ENCODE results near the gene SPOCK3.
"Not testable (repeated sequence)": the region's sequence is repeated elsewhere in the genome, so short reads cannot be mapped to it uniquely, and the experiment has no call there.

SPOCK3 gene

DNA sequence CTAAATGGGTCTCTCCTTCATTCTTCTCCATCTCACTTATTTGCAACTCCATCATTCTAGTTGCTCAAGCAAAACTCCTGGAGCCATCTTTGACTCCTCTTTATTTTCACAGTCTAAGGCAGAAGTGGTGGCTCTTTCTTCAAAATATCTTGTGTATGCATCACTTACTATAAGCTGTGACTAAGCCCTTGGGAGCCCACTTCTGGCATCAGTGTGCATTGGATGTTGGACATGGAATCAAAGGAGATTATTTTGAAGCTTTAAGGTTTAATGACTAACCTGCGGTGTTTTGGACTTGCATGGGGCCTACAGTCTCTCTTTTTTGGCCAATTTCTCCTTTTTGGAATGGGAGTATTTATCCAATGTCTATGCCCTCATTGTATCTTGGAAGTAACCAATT is 276.8 kb downstream of the SPOCK3 start:
- no peak for DNase-seq (ENCODE audit: low spot score)

DNA sequence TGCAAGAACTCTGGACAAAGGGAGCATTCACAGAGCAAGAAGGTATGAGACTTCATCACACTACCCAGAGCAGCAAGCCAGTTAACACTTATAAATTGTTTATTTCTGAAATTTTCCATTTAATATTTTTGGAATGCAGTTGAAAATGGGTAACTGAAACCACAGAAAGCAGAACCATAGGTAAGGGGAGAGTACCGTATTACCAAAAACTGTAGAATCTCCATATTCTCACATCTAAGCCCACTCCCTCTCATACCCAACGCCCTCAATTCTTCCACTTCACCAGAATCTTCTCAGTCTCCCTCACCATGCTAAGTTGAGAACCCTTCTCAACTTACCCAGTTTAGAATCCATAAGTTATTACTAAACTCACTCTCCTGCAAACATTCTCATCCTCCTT is 277.8 kb downstream of the SPOCK3 start:
- DNase-seq (ENCODE audit: low spot score): no peak

DNA sequence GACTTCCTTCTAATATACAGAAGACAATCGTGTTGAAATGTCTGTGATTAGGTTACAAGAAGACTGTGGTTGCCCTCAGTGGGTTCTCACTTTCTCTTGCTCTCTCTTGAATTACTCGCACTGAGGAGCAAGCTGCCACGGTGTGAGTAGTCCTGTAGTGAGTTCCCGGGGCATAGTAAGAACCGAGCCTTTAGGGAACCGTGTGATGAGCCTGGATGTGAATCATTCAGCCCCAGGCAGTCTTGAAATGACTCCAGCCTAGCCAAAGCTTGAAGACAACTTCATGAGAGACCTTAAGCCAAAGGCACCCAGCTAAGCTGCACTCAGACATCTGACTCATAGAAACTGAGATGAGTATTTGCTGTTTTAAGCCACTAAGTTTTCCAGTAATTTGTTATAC is 292.7 kb downstream of the SPOCK3 start:
- DNase-seq (ENCODE audit: low spot score): no peak

DNA sequence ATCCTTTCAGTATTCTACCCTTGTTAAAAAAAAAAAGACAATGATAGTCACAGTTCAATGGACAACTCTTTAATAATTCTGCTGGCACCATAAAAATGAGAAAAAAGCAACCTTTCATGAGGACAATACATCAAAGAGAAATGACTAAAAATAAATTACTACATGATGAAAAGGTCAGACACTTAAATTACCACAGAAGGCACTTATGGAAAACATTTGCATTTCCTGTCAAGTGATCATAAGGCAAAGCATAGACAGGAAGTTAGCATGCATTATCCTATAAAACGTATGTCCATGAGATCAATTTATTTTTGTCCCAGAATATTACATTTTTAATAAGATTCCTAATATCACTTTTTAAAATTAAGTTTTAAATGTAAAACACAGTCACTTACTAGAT is 303.8 kb downstream of the SPOCK3 start:
- no peak for DNase-seq (ENCODE audit: low spot score)

DNA sequence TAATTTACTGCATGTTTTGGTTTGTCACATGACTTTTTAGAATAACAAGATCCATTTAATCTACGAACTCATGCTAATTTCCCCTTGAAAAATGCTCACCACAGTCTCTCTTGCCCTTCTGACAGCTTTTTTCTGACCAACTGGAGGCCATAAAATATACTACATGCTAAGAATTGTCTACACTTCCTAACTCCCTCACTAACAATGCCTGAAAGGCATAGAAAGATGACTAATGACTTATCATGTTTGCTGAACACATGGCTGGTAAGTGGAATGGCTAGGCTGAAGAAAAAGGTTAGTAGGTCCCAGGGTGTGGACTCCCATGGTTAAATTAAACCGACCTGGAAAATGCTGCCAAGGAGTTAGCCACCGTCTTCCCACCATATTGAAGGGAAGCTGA is 309.9 kb downstream of the SPOCK3 start:
- no peak for DNase-seq (ENCODE audit: low spot score)

DNA sequence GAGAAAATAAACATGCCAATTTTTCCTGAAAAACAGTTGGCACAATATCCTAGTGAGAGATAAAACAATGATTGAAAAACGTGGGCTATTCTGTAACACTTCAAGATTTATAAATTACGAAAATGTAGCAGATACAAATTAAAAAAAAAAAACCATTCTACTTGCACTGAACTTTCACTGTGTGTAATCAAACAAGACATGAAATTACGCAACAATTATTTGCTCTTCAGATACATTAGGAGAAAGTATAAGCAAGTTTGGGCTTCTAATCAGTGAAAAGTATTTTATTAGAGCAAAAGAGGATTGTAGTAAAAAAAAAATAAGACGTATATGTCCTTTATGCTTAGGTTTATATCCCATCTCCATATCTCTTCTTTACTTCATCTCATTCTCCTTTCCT is 320.4 kb downstream of the SPOCK3 start:
- no peak for DNase-seq (ENCODE audit: low spot score)

DNA sequence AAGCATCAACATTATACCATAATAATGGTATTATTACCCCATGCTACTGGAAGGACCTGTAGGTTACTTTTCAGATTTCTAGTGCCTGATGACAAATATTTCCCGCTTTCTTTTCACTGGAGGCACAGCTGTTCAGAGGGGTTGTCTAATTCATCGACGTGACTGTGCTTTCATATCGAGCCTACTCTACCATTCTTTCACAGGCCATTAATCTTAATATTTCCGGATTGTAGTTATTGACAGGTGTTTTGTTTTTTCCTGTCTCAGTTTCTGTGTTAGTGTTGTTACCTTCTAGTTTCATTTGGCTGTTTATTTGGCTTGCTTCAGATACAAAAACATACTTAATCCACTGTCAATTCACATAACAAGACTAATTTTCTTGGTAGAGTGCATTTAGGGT is 330.9 kb downstream of the SPOCK3 start:
- DNase-seq (ENCODE audit: low spot score): no peak

DNA sequence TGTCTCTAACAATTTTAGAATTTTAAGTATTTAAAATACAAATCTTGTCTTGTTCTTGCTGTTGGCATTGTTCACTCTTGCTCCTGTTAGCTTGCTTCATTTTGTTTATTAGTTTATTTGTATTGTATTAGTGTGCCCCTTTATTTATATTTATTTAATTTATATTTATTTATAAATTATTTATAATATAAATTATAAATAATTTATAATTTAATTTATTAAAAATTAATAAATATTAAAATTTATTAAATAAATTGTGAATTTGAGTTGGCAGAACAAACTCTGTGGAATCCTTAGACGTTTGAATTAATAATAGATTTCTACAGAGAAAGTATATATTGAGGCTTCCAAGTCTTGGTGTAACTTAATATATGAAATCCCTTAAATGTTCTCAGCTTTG is 331.4 kb downstream of the SPOCK3 start:
- DNase-seq (ENCODE audit: low spot score): no peak

DNA sequence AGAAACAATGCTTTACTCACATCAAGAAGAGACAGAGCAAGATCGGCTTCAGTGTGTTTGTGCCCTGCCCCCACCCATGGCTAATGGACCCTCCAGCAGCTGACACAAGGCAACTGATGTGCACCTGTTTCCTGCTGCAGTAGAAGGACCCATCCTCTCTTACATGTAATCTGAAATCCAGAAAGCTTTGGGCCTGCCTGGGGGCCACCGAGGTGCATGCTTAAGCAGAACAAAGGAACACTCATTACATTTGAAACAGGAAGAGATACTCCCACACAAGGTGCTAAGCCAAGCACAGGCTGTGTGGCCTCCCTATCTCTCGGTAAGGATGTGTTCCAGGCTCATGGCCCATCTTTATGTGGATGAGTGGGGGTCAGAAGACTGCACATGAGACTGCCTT is 338.0 kb downstream of the SPOCK3 start:
- no peak for DNase-seq (ENCODE audit: low spot score)

DNA sequence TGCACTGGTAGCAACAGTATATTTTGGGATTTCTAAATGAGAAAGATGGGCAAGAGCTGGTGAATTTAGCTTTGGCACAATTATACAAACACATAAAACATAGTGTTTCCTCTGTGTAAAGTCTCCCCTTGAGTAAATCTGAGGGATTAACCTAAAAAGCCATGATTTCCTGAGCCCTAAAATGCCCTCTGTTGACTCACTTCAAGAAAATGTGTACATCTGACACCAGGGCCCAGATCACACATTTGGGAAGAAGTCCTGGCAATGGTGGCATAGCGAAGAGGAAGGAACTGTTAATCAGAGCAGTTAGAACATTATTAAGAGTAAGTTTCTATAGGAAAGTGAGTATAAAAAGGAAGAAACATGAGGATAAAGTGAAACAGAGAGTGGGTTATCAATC is 338.5 kb downstream of the SPOCK3 start:
- no peak for DNase-seq (ENCODE audit: low spot score)

DNA sequence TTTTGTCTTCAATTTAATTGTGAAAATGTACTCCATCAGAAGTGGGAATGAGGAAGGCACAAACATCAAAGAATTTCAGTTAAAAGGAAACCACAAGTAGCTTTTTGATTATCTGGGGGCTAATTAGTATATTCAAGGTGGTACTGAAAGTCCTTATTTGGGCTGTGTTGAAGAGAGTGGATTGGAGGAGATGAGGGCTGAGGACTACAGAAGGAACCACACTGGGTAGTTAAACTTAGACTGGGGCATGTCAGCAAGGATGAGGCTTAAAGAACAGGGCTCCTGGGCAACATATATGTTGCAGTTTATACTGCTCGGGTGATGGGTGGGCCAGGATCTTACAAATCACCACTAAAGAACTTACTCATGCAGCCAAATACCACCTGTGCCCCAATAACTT is 346.8 kb downstream of the SPOCK3 start:
- no peak for DNase-seq (ENCODE audit: low spot score)

DNA sequence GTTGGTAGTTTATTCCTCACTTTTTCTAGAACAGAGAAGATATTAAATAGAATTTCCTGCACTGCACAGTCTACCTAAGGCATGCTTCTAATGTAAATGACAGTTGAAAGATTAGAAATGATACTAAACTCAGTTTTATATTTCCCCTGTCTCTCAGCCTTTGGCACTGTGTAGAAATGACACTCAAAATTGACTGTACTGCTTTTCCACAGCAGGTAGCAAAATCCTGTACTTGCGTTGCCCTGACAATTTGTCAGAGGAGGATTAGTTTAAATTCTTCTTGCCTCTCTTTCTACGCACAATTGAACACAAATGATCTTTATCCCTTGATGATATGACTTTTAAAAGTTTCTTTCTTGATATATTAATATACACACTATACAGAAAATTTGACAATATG is 347.6 kb downstream of the SPOCK3 start:
- DNase-seq (ENCODE audit: low spot score): no peak

DNA sequence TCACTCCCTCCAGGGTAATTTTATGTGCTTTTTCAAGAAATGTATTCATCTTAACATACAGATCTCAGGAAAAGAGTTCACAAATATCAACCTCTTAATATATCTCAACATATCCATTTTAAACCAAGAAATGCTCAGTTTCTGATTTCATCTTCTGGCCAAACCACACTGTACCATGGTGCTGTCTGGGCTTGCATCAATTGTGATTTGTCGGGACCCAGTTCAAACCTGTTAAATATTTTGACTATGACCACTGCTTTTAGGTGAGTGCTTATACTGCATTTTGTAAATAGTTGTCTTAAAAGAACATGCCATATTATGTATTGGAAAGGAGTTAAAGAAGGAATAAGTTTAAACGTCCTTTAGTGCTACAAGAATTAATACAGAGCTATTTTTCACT is 352.1 kb downstream of the SPOCK3 start:
- no peak for DNase-seq (ENCODE audit: low spot score)

DNA sequence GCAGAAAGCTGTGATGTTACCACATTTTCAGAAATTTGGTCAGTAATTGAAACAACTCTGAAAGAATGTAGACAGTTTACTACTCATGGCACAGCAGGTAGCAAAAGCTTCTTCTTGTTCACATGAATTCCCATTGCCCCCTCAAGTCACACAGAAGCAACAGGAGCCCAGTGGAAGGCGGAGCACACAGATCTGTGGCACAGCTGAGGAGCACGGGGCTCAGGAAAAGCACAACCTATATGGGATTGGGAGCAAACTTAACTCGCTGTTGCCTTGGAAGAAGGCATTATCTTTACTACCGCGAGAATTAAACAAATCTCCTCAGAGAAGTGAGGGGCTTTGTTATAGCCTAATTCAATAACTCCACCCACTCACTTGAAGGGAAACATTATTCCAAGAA is 358.5 kb downstream of the SPOCK3 start:
- no peak for DNase-seq (ENCODE audit: low spot score)

DNA sequence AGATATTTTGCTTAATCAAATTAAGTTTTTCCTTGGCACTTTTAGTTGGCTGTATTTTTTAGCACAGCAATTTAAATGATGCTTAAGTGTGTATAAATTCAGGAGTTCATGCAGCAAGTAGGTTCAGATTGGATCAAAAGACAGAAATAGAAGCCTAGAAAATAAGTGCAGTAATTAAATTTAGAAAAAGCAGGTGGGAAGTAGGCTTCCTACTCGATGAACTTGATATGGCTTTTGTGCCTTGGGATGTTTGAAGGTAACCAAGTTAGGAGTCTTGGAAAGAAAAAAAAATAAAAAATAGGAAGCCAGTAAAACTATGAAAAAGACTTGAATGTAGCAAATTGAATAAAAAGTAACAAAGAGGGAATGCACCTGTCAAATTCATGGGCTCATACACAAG is 372.3 kb downstream of the SPOCK3 start:
- no peak for DNase-seq (ENCODE audit: low spot score)

DNA sequence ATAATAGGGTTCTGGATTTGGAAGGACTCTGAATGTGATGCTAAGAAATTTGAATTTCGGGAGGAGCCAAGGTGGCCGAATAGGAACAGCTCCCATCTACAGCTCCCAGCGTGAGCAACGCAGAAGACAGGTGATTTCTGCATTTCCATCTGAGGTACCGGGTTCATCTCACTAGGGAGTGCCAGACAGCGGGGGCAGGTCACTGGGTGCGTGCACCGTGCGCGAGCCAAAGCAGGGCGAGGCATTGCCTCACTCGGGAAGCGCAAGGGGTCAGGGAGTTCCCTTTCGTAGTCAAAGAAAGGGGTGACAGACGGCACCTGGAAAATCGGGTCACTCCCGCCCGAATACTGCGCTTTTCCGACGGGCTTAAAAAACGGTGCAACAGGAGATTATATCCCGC is 383.9 kb downstream of the SPOCK3 start:
- not testable (repeated sequence) for DNase-seq (ENCODE audit: low spot score)

DNA sequence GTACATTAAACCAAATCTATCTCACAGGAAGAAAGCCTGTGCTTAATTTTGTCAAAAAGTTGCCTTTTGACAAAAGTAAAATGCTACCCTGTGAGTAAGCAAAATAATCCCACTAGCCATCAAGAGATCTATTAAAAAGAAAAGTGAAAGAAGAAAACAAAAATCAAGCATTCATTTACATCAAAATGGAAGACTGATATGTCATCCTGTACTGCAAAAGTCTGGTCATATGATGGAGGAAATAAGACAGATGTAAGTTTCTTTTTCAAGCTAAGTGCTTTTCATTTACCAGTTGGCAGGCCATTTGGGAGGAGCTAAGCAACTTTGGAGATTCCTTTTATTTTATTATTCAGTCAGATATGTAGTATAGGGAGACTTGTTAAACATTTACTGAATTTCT is 387.4 kb downstream of the SPOCK3 start:
- DNase-seq (ENCODE audit: low spot score): no peak

DNA sequence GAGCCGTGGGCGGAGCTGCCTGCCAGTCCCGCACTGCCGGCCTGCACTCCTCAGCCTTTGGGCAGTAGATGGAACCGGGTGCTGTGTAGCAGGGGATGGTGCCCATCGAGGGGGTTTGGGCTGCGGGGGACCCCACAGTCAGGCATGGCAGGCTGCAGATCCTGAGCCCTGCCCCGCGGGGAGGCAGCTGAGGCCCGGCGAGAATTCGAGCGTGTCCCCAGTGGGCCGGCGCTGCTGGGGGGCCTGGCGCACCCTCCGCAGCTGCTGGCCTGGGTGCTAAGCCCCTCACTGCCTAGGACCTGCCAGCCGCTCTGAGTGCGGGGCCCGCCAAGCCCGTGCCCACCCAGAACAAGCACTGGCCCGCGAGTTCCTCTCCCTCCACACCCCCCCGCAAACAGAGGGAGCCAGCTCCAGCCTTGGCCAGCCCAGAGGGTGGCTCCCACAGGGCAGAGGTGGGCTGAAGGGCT is 391.5 kb downstream of the SPOCK3 start:
- DNase-seq (ENCODE audit: low spot score): no peak

DNA sequence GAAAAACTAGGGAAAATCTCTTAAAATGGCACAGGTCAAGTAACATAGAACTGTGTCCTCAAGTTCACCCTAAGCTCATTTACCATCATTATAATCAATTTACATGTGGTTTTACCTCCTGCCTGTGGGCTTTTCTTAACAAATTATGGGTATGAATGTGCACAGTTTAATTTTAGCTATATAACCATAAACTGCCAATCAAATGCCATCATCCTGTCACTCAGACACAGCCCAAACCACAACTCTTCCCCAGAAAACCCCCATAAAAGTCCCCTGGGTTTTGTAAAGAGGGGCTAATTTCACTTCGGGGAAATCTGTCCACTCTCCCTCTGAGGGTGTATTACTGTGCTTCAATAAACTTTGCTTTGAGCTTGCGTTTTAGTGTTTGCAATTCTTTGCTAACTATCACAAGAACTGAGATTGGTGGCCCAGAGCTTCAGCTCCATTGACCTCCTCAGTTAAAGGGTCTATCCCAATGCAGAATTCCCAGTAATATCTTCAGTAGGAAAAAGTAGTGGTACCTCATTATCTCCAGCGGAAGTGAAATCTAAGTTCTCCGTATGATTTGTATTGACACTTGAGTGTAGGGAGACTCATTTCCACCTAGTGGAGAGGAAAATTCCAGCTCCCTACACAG is 394.6 kb downstream of the SPOCK3 start:
- DNase-seq (ENCODE audit: low spot score): no peak

DNA sequence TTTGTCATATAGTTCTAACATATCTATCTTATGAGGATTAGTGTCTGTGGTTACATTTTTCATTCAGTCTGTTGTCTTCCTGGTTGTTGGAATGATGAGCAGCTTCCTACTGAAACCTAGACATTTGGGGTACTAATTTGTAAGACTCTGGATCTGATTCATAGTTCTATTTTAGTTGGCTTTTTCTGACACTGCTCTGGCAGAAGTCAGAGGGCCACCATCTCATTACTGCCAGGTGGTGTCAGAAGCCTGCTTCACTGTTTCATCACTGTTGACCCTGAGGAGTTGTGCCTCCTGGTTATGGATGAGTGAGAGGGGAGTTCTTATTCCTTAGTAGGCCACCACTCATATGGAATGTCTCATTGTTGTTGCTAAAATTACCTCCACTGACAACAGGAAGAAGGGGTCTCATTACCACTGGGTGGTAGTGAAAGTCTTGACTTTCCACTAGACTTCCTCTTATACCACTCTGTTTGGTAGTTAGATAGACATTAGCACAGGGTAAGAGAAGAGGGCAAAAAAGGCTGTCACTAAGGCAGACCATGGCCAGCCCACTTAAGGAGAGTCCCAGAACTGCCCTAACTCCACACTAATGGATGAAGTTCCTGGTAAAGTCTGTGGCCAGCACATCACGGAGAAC is 395.2 kb downstream of the SPOCK3 start:
- no peak for DNase-seq (ENCODE audit: low spot score)

DNA sequence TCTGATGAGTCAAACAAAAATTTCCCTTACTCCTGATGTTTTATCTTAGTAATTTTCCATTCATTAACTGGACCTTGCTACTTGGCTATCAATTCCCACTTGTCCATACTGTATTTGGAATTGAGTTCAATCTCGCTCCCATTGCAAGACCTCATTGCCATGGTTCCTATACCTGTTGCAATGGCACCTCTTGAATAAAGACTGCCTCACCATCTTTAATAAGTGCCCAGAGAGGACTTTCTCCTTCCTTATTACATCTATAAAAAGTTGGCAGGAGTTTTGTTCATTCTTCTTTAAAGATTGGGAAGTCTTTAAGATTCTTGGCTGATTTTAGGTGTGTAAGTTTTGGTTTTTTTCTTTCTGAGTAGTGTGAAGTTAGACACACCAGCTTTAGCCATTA is 397.4 kb downstream of the SPOCK3 start:
- no peak for DNase-seq (ENCODE audit: low spot score)

DNA sequence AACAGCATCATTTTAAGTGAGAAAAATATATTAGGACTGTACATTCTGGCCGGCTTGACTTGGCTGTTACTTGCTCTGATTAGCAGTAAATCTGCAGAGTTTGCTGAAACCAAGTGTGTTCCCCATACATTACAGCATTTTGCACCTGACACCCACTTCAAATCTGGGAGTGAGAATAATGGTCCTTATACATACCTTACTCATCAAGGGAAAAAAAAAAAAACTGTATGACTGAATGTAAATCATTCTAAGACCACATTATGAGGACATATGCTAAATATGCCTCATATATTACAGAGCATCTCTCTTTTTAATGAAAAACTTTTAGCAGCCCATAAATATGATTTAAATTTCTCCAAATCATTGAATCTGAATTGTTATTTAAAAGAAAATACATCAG is 406.7 kb downstream of the SPOCK3 start:
- DNase-seq (ENCODE audit: low spot score): no peak

DNA sequence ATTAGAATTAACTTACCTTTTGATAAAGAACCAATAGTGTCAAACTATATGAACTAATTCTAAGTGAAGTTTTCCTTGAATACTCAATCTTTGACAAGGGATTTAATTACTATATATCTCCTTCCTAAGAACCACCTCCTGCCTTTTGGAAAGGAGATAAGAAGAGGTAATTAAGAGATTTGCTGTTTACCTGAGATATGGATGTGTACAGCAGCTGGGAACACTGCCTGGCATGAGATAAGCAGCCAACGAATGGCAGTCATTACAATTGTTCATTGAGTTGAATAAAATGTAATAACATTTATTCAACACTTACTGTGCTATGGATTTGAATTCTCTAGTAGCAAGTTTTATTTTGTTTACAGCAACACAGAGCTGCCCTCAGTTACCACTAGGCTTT is 407.1 kb downstream of the SPOCK3 start:
- DNase-seq (ENCODE audit: low spot score): no peak

DNA sequence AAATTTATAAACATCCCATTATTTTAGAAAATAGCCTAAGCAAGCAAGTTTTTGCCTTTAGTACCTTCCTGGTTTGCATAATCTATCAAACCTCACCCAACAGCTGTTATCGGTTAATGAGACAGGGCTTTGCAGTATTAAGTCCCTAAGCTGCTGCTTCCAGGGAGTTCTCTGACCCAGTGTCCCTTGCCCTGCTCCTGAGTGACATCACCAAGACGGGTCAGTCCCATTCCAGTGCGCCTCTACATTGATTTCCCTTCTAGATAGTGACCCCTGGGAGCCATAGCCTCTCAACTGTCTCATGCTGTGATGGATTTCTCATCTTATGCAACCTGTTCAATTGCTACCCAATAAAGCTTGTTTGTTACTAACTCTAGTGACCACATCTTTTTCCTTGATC is 410.4 kb downstream of the SPOCK3 start:
- DNase-seq (ENCODE audit: low spot score): no peak

All from LoVo (cell line).